Mesenchymal stem cell (in vitro differentiated cells and primary cell): Measurements from ENCODE around the gene TEAD1.

Experiments
- DNase-seq: peaks from one replicate; pipeline ENCODE4 v3.0.0-alpha.2; 2013
- H2AFZ ChIP-seq: one replicate; pipeline ENCODE4 v1.6.1; 2013; ENCODE audit warnings: low read depth, mild to moderate bottlenecking, control low read depth, inconsistent platforms, low read length, moderate library complexity
- H2AK5ac ChIP-seq: 2 replicates; pipeline ENCODE4 v1.6.1; 2013; ENCODE audit warnings: low read length, moderate library complexity, mild to moderate bottlenecking, inconsistent platforms; ENCODE audit not compliant: severe bottlenecking
- H2BK120ac ChIP-seq: one replicate; pipeline ENCODE4 v1.6.1; 2013; ENCODE audit warnings: low read depth, mild to moderate bottlenecking, inconsistent platforms, low read length, moderate library complexity
- H2BK12ac ChIP-seq, 2 experiments: one replicate each; pipeline ENCODE4 v1.6.1; 2013; ENCODE audit warnings: inconsistent platforms in 2 of 2, low read length in 2 of 2, mild to moderate bottlenecking in 2 of 2, moderate library complexity in 2 of 2, control low read depth in 1 of 2
- H2BK15ac ChIP-seq: one replicate; pipeline ENCODE4 v1.6.1; 2013; ENCODE audit warnings: mild to moderate bottlenecking, low read depth, inconsistent platforms; ENCODE audit not compliant: poor library complexity, severe bottlenecking
- H2BK5ac ChIP-seq: 2 replicates; pipeline ENCODE4 v1.6.1; 2013; ENCODE audit warnings: low read depth, mild to moderate bottlenecking, low read length, control low read depth, inconsistent platforms; ENCODE audit not compliant: poor library complexity, severe bottlenecking
- H3K14ac ChIP-seq, 2 experiments: one replicate each; pipeline ENCODE4 v1.6.1; 2013; ENCODE audit warnings: inconsistent platforms in 2 of 2, low read length in 2 of 2, control low read depth in 1 of 2, mild to moderate bottlenecking in 1 of 2, moderate library complexity in 1 of 2
- H3K18ac ChIP-seq, 2 experiments: one replicate each; pipeline ENCODE4 v1.6.1; 2013; ENCODE audit warnings: inconsistent platforms in 2 of 2, low read length in 2 of 2, control low read depth in 1 of 2, low read depth in 1 of 2, mild to moderate bottlenecking in 1 of 2
- H3K23ac ChIP-seq, 2 experiments: one replicate each; pipeline ENCODE4 v1.6.1; 2013; ENCODE audit warnings: inconsistent platforms in 2 of 2, low read length in 2 of 2, mild to moderate bottlenecking in 2 of 2, moderate library complexity in 2 of 2, control low read depth in 1 of 2
- H3K27ac ChIP-seq: 2 replicates; pipeline ENCODE4 v1.5.1; 2013; ENCODE audit warnings: mild to moderate bottlenecking, moderate library complexity, low read length, control low read depth, inconsistent platforms; ENCODE audit not compliant: poor library complexity, severe bottlenecking
- H3K27me3 ChIP-seq, 2 experiments: 2 replicates each; pipeline versions ENCODE4 v1.6.1 to v1.7.0; 2013; ENCODE audit warnings: low read length in 2 of 2, mild to moderate bottlenecking in 2 of 2, moderate library complexity in 2 of 2, control low read depth in 1 of 2, inconsistent platforms in 1 of 2; ENCODE audit not compliant: control insufficient read depth in 1 of 2, insufficient read depth in 1 of 2
- H3K36me3 ChIP-seq, 2 experiments: 2 replicates each; pipeline versions ENCODE4 v1.6.1 to v1.7.0; 2013; ENCODE audit warnings: low read length in 2 of 2, control low read depth in 1 of 2, inconsistent platforms in 1 of 2, low read depth in 1 of 2, mild to moderate bottlenecking in 1 of 2; ENCODE audit not compliant: insufficient read depth in 2 of 2, control insufficient read depth in 1 of 2
- H3K4ac ChIP-seq, 2 experiments: one replicate each; pipeline ENCODE4 v1.6.1; 2013; ENCODE audit warnings: inconsistent platforms in 2 of 2, low read length in 2 of 2, mild to moderate bottlenecking in 2 of 2, moderate library complexity in 2 of 2, control low read depth in 1 of 2, low read depth in 1 of 2
- H3K4me1 ChIP-seq: 2 replicates; pipeline ENCODE4 v1.6.1; 2013; ENCODE audit warnings: low read depth, low read length, control low read depth; ENCODE audit not compliant: control insufficient read depth, insufficient read depth
- H3K4me2 ChIP-seq: 2 replicates; pipeline ENCODE4 v1.6.1; 2013; ENCODE audit warnings: low read length, mild to moderate bottlenecking, inconsistent platforms; ENCODE audit not compliant: poor library complexity, severe bottlenecking
- H3K4me3 ChIP-seq, 2 experiments: 2 replicates each; pipeline versions ENCODE4 v1.5.1 to v1.7.0; 2013; ENCODE audit warnings: low read length in 2 of 2, mild to moderate bottlenecking in 2 of 2, control low read depth in 1 of 2, low read depth in 1 of 2; ENCODE audit not compliant: insufficient read depth in 1 of 2
- H3K79me1 ChIP-seq: replicated peaks from 2 replicates; pipeline ENCODE4 v1.6.1; 2013; ENCODE audit warnings: mild to moderate bottlenecking, control low read depth, low read length, inconsistent platforms; ENCODE audit not compliant: poor library complexity, severe bottlenecking
- H3K9ac ChIP-seq: 2 replicates; pipeline ENCODE4 v1.7.0; 2013; ENCODE audit warnings: mild to moderate bottlenecking, low read length, moderate library complexity
- H3K9me3 ChIP-seq: 2 replicates; pipeline ENCODE4 v1.7.0; 2013; ENCODE audit warnings: mild to moderate bottlenecking, low read length; ENCODE audit not compliant: control insufficient read depth
- H4K8ac ChIP-seq: one replicate; pipeline ENCODE4 v1.6.1; 2013; ENCODE audit warnings: inconsistent platforms, mild to moderate bottlenecking, low read length, moderate library complexity
- H4K91ac ChIP-seq: one replicate; pipeline ENCODE4 v1.6.1; 2013; ENCODE audit warnings: mild to moderate bottlenecking, low read length, inconsistent platforms
- WGBS: methylation state at CpG from one replicate; pipeline ENCODE4 v1.1.7; 2013; ENCODE audit warnings: mixed read lengths; 5-methylcytosine and 5-hydroxymethylcytosine counted together

Gene TEAD1

DNA sequence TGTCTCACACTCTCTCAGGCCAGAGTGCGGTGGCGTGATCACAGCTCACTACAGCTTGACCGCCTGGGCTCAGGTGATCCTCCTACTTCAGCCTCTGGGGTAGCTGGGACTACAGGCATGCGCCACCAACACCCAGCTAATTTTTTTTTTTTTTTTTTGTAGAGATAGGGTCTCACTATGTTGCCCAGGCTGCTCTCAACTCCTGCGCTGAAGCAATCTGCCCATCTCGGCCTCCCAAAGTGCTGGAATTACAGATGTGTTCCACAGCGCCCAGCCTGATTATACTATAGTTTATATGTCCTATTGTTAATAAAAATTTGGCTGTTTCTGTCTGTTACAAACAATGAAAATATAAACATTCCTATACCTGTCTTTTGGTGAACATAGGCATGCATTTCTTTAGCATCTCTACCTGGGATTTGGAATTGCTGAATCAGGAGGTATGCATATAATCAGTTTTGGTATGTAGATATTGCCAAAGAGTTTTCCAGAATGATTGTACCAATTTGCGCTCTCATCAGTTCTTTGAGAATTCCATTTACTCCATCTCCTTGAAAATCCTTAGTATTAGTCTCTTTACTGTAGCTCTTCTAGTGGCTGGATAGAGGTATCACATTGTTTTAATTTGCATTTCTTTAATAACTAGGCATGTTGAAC, 78.8 kb downstream of the TEAD1 start:
- H3K27ac ChIP-seq, result no peak overlapping the region
- no peak for DNase-seq
- H3K4ac ChIP-seq, result no peak overlapping the region
- H3K23ac ChIP-seq, result no peak overlapping the region
- no peak overlapping the region for H2BK12ac ChIP-seq
- no peak overlapping the region for H3K9ac ChIP-seq
- WGBS, result 98% methylated on average over 3 of the region's 8 CpGs
- no peak overlapping the region for H2BK5ac ChIP-seq
- no peaks in the 10 kb centered on the region for H3K27me3 ChIP-seq
- no peak overlapping the region for H2AK5ac ChIP-seq
- H3K9me3 ChIP-seq, result no peaks in the 10 kb centered on the region
- no peak overlapping the region for H3K14ac ChIP-seq
- H4K8ac ChIP-seq, result no peak overlapping the region
- no peak overlapping the region for H2AFZ ChIP-seq
- H4K91ac ChIP-seq, result no peak overlapping the region
- no peaks in the 10 kb centered on the region for H3K36me3 ChIP-seq
- H3K4me1 ChIP-seq, result peaks cover 5% of the 10 kb centered on the region
- H2BK120ac ChIP-seq, result no peak overlapping the region
- H2BK15ac ChIP-seq, result no peak overlapping the region
- H3K4me3 ChIP-seq, result no peak overlapping the region
- H3K79me1 ChIP-seq, result peaks cover 23% of the 10 kb centered on the region
- no peak overlapping the region for H3K18ac ChIP-seq
- no peak overlapping the region for H3K4me2 ChIP-seq

DNA sequence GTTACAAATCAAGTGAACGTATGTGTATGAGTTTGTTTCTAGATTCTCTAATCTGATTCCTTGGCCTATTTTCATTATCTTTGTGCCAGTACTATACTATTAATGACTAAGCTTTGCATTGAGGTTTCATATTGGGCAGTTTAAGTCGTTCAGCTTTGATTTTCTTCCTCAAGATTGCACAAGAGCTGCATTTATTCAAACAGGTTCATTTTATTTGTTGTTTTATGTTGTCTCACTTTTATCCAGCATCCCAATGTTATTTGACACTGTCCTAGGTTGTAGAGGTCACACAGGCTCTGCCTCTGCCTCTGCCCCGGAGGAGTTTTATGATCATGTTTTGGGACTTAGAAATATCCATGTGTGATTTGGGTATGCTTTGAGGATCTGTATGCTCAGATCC, 79.8 kb downstream of the TEAD1 start:
- Histone ChIP-seq H3K4me1 (peaks cover 5% of the 10 kb centered on the region), H3K9ac (no peak overlapping the region), H3K14ac (no peak overlapping the region), H2AFZ (no peak overlapping the region), H3K23ac (no peak overlapping the region), H4K91ac (no peak overlapping the region), H2BK120ac (no peak overlapping the region), H3K9me3 (no peaks in the 10 kb centered on the region), H4K8ac (no peak overlapping the region), H3K4ac (no peak overlapping the region), H3K79me1 (peaks cover 15% of the 10 kb centered on the region), H2BK5ac (no peak overlapping the region), H3K4me3 (no peak overlapping the region), H3K27me3 (no peaks in the 10 kb centered on the region), H3K27ac (no peak overlapping the region), H2BK15ac (no peak overlapping the region), H2AK5ac (no peak overlapping the region), H3K18ac (no peak overlapping the region), H3K36me3 (no peaks in the 10 kb centered on the region), H3K4me2 (no peak overlapping the region), H2BK12ac (no peak overlapping the region)
- 85% methylated on average over 2 of the region's 3 CpGs for WGBS
- no peak for DNase-seq

GRCh38 chr11:12754582-12755234, 80.5 kb downstream of the TEAD1 start:
- Histone ChIP-seq H3K36me3 (no peaks in the 10 kb centered on the region), H4K8ac (no peak overlapping the region), H3K27me3 (no peaks in the 10 kb centered on the region), H2BK5ac (no peak overlapping the region), H2AK5ac (no peak overlapping the region), H3K79me1 (peaks cover 9% of the 10 kb centered on the region), H3K4ac (no peak overlapping the region), H3K4me1 (peaks cover 3% of the 10 kb centered on the region), H3K9me3 (no peaks in the 10 kb centered on the region), H3K27ac (no peak overlapping the region), H2AFZ (no peak overlapping the region), H3K14ac (no peak overlapping the region), H3K23ac (no peak overlapping the region), H2BK120ac (no peak overlapping the region), H2BK12ac (peak overlapping the region in 1 of 2 experiments; percentile 29), H2BK15ac (no peak overlapping the region), H3K18ac (no peak overlapping the region), H3K9ac (no peak overlapping the region), H3K4me2 (no peak overlapping the region), H4K91ac (no peak overlapping the region), H3K4me3 (no peak overlapping the region)
- DNase-seq, result no peak
- WGBS, result 77% methylated on average over 3 of the region's 3 CpGs

GRCh38 chr11:12755510-12756453, 81.6 kb downstream of the TEAD1 start:
- H3K79me1 ChIP-seq, result peaks cover 6% of the 10 kb centered on the region
- H4K91ac ChIP-seq, result no peak overlapping the region
- no peak overlapping the region for H2BK12ac ChIP-seq
- no peaks in the 10 kb centered on the region for H3K9me3 ChIP-seq
- no peak overlapping the region for H3K4me2 ChIP-seq
- peak; percentile 48 for DNase-seq
- H3K9ac ChIP-seq, result no peak overlapping the region
- H3K27me3 ChIP-seq, result no peaks in the 10 kb centered on the region
- no peak overlapping the region for H3K4me3 ChIP-seq
- H3K14ac ChIP-seq, result no peak overlapping the region
- H2AFZ ChIP-seq, result no peak overlapping the region
- 63% methylated on average over 9 of the region's 9 CpGs for WGBS
- H3K27ac ChIP-seq, result no peak overlapping the region
- no peak overlapping the region for H2BK5ac ChIP-seq
- H3K4me1 ChIP-seq, result peaks cover 3% of the 10 kb centered on the region
- H3K23ac ChIP-seq, result no peak overlapping the region
- no peaks in the 10 kb centered on the region for H3K36me3 ChIP-seq
- H2AK5ac ChIP-seq, result no peak overlapping the region
- peak overlapping the region in 1 of 2 experiments; percentile 11 for H3K18ac ChIP-seq
- no peak overlapping the region for H2BK120ac ChIP-seq
- H3K4ac ChIP-seq, result peak overlapping the region in 1 of 2 experiments; percentile 70
- H4K8ac ChIP-seq, result no peak overlapping the region
- no peak overlapping the region for H2BK15ac ChIP-seq
